Activated CD4-positive, alpha-beta T cell treated with anti-CD3 and anti-CD28 coated beads, Interleukin-10, Interleukin-2, amounts not matched to agents 100 ng/mL and 50 ng/mL, durations not matched to agents 16 hours and 8 hours (primary cell): Measurements from ENCODE around the gene SLC13A5.

Experiments
- DNase-seq: peaks from one replicate; pipeline ENCODE4 v3.0.0-alpha.2; 2020

The SLC13A5 gene

GRCh38 chr17:6636616-6637457 is 76.3 kb downstream of the SLC13A5 start:
- no peak for DNase-seq

DNA sequence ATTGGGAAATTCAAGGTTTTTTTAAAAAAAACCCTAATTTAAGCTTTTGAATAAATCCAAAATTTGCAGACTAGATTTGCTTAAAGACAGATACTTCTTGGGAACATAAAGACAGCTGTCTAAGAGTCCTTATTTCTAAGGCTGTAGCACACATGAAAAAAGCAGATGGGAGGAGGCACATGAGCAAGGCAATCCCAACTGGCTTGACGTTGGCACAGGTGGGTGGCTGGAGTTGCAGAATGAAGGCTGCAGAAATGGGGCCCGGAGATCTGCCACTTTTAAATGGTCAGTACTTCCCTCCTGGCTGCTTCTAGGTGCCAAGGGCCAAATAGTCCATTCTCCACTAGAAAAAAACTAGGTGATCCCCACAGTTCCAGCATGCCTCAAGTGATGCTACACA is 77.1 kb downstream of the SLC13A5 start:
- no peak for DNase-seq
